Measurements from ENCODE around the gene PGM1. TPM values are rescaled to one million over a fixed set of nuclear protein-coding genes. Genes with fewer than 3 reads are reported as not detected.

Gene PGM1
- total and polyA plus RNA-seq, 9 of the 15 experiments (the other 6 are each of a cell fraction or from before 2014, with no cell fraction given): 0.03 to 0.31 (median 0.09) TPM; not detected in 5

DNA sequence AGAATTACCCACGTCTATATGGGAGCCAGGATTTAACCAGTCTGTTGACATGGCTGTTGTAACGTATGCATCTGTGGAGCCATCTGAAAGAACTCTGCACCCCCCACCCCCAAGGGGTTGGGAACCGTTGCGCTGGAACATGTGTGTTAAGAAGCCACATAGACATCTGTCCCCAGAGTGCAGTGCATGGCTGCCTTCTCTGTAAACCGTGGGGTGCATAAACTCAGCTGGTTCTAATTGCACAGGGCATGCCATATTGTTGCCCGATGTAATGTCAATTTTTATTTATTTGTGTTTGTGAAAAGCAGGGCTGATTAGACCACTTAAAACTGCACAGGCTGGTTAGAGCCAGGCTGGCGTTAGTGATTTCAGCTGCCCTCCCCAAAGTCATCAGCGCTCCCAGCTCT is 110.5 kb downstream of the PGM1 start (continued):
- TF ChIP-seq PCBP1 (IDR thresholded peaks at IDR 0.05; ENCODE audit: low read depth, low read length, poor library complexity, severe bottlenecking): no peak

DNA sequence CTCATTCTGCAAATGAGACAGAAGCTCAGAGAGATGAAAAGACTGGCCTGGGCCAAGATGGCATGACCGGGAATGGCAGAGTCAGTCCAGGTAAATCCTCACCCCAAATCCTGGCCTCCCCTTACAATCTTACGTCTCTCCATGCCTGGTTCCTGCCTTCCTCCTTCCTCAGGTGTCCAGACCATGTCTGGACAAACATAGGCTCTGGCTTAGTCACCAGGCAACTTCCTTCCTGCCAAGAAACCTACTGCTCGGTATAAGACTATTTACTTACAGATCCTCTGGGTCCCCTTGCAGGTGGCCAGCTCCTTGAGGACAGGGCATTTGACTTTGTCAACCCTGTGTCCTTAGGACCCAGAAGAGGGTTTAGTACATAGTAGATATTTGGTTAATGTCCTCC is 111.2 kb downstream of the PGM1 start:
- Histone ChIP-seq H3K27me3 (ENCODE audit: control insufficient read depth in 2 of 2, insufficient read depth in 2 of 2, low read length in 2 of 2) (peaks cover 2 to 12% of the 10 kb centered on the region in 2 experiments; a peak in 1 of 5 replicates), H4K20me1 (replicated peaks; ENCODE audit: control insufficient read depth, insufficient read depth, low read length) (no peaks in the 10 kb centered on the region), H3K36me3 (ENCODE audit: control insufficient read depth, insufficient read depth, low read length) (no peaks in the 10 kb centered on the region), H3K9ac (ENCODE audit: insufficient read depth in 1 of 2, low read depth in 2 of 2, low read length in 2 of 2) (no peak overlapping the region), H2AFZ (ENCODE audit: low read depth, low read length) (no peak overlapping the region), H3K4me3 (no peak overlapping the region), H3K27ac (ENCODE audit: extremely low read depth, low read depth, low read length) (no peak overlapping the region), H3K9me3 (replicated peaks; ENCODE audit: control insufficient read depth, insufficient read depth, low read depth, low read length) (no peaks in the 10 kb centered on the region), H3K4me2 (ENCODE audit: insufficient read depth, low read length) (no peak overlapping the region), H3K79me2 (ENCODE audit: control insufficient read depth, insufficient read depth, low read length) (no peaks in the 10 kb centered on the region), H3K4me1 (replicated peaks in 1 of 2; ENCODE audit: control insufficient read depth in 2 of 2, insufficient read depth in 2 of 2, low read length in 2 of 2) (no peaks in the 10 kb centered on the region), H3K9me1 (ENCODE audit: control insufficient read depth, insufficient read depth, low read length) (no peaks in the 10 kb centered on the region)
- ATAC-seq (no peak), FAIRE-seq (no peak), DNase-seq (ENCODE audit: extremely low read depth in 1 of 4, low spot score in 3 of 4) (no peak)
- ChIA-PET CTCF (ENCODE audit: low intra/inter-chr PET ratio) (no interaction called here), POLR2A (interaction anchor here (1.3 kb wide), 1 partner anchor 12 kb away, joined by 3 read pairs; no protein-coding TSS in a partner anchor)
- WGBS (ENCODE audit: insufficient coverage, low coverage, missing lambda C conversion rate): 2% methylated on average over 3 of the region's 3 CpGs
- intact Hi-C loops (cut with micrococcal nuclease): no loop called here
- BruUV-seq (replicated peaks): no TSS peak
- TF ChIP-seq ZNF232 (CRISPR knock-in tag; IDR thresholded peaks at IDR 0.05) (no peak), XRCC5 (IDR thresholded peaks at IDR 0.05; ENCODE audit: low read depth, low read length) (no peak), KLF16 (IDR thresholded peaks at IDR 0.05) (no peak), KLF1 (tag; IDR thresholded peaks at IDR 0.05) (no peak), HNRNPUL1 (IDR thresholded peaks at IDR 0.05; ENCODE audit: low read length) (no peak), HNRNPLL (IDR thresholded peaks at IDR 0.05; ENCODE audit: low read depth, low read length, poor library complexity, severe bottlenecking) (no peak), SMAD3 (CRISPR knock-in tag; conservative IDR thresholded peaks at IDR 0.05) (no peak), TARDBP (IDR thresholded peaks at IDR 0.05) (no peak), ZNF766 (CRISPR knock-in tag; conservative IDR thresholded peaks at IDR 0.05) (no peak), NR1H2 (CRISPR knock-in tag; IDR thresholded peaks at IDR 0.05) (no peak), MEF2A (IDR thresholded peaks at IDR 0.05; ENCODE audit: control insufficient read depth, low read depth, low read length) (no peak), ATF1 (CRISPR knock-in tag; IDR thresholded peaks at IDR 0.05) (no peak), ATF1 (tag; IDR thresholded peaks at IDR 0.05) (no peak)
- TF ChIP-seq, protein P1, sequence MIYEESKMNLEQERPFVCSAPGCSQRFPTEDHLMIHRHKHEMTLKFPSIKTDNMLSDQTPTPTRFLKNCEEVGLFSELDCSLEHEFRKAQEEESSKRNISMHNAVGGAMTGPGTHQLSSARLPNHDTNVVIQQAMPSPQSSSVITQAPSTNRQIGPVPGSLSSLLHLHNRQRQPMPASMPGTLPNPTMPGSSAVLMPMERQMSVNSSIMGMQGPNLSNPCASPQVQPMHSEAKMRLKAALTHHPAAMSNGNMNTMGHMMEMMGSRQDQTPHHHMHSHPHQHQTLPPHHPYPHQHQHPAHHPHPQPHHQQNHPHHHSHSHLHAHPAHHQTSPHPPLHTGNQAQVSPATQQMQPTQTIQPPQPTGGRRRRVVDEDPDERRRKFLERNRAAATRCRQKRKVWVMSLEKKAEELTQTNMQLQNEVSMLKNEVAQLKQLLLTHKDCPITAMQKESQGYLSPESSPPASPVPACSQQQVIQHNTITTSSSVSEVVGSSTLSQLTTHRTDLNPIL (CRISPR knock-in tag; IDR thresholded peaks at IDR 0.05): no peak
- in situ Hi-C loops (cut with MboI): no loop called here

Measured in K562 (cell line).